Measurements from ENCODE around the gene ILRUN.

DNA sequence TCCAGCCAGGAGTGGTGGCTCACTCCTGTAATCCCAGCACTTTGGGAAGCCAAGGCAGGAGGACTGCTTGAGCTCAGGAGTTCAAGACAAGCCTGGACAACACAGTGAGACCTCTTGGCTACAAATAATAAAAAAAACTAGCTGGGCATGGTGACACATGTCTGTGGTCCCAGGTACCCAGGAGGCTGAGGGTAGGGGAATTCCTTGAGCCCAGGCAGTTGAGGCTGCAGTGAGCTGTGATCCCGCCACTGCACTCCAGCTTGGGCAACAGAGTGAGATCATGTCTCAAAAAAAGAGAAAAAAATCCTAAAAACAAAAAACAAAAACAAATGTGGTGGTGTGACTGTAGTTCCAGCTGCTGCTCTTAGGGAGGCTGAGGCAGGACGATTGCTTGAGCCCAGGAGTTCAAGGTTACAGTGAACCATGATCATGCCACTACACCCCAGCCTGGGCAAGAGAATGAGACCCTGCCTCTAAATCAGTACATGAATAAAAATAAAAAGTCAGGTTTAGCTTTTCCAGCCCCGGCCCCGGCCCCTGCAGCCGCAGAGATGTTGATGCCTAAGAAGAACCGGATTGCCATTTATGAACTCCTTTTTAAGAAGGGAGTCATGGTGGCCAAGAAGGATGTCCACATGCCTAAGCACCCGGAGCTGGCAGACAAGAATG, 47.2 kb upstream of the ILRUN start:
- TF ChIP-seq EZH2 (IDR thresholded peaks at IDR 0.05; ENCODE audit: borderline replicate concordance, insufficient read depth, low read depth, low read length, poor library complexity, severe bottlenecking), result no peak
- TF ChIP-seq, protein P1, sequence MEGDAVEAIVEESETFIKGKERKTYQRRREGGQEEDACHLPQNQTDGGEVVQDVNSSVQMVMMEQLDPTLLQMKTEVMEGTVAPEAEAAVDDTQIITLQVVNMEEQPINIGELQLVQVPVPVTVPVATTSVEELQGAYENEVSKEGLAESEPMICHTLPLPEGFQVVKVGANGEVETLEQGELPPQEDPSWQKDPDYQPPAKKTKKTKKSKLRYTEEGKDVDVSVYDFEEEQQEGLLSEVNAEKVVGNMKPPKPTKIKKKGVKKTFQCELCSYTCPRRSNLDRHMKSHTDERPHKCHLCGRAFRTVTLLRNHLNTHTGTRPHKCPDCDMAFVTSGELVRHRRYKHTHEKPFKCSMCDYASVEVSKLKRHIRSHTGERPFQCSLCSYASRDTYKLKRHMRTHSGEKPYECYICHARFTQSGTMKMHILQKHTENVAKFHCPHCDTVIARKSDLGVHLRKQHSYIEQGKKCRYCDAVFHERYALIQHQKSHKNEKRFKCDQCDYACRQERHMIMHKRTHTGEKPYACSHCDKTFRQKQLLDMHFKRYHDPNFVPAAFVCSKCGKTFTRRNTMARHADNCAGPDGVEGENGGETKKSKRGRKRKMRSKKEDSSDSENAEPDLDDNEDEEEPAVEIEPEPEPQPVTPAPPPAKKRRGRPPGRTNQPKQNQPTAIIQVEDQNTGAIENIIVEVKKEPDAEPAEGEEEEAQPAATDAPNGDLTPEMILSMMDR (IDR thresholded peaks at IDR 0.05), result no peak
